ENCODE measurements around the gene AKAP6.

AKAP6 gene

GRCh38 chr14:32596390-32596789 lies 267.3 kb downstream of the AKAP6 start:
- Mint-ChIP-seq H3K4me3 (no peak overlapping the region), H3K36me3 (no peaks in the 10 kb centered on the region), H3K9me3 (no peaks in the 10 kb centered on the region), H3K27ac (no peak overlapping the region), H3K4me1 (no peaks in the 10 kb centered on the region), H3K27me3 (no peaks in the 10 kb centered on the region)
- DNase-seq (no peak), ATAC-seq (replicated peaks) (no peak)

GRCh38 chr14:32597771-32598170 lies 268.7 kb downstream of the AKAP6 start:
- Mint-ChIP-seq H3K4me3 (no peak overlapping the region), H3K4me1 (no peaks in the 10 kb centered on the region)

DNA sequence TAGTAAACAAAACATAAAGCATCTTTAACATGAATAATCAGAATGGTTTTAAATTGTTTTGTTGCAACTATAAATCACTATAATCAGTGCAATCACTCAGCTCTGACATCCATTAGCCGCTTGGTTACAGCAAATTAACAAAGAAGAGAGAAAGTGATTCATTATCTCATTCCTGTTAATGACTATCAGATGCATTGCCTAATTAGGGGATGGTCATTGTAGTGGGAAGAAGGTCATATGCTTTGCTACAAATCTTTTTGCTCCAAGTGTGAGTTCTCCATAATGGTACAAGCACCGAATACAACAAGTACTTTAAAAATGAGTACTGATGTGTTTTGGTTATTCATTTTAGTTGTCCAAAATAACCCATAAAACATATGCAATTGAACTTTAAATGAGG lies 272.0 kb downstream of the AKAP6 start:
- no peak for ATAC-seq (replicated peaks)
- H3K4me1 Mint-ChIP-seq = no peaks in the 10 kb centered on the region

More at GRCh38 chr14:32597771-32598170, 268.7 kb downstream of the AKAP6 start:
- H3K36me3 Mint-ChIP-seq = no peaks in the 10 kb centered on the region
- no peak for DNase-seq
- no peak for ATAC-seq (replicated peaks)
- H3K27ac Mint-ChIP-seq = no peak overlapping the region
- no peaks in the 10 kb centered on the region for H3K27me3 Mint-ChIP-seq
- no peaks in the 10 kb centered on the region for H3K9me3 Mint-ChIP-seq

DNA sequence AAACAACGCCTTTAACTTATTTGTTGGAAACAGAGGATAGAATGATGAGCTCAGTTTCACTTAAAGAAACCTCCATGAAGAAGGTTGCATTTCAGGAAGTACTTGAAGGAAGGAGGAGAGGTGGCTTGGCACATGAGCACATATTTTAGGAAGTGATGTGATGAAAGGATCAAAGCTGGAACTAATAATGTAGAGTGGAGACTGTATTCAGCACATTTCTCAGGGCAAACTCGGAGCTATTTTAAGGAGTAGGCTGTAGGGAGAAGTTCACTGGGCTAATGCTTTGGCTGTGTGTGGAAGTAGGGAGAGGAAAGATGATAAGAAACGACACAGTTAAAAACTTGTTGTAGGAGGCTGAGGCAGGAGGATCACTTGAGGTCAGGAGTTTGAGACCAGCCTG lies 272.8 kb downstream of the AKAP6 start:
- no peaks in the 10 kb centered on the region for H3K4me1 Mint-ChIP-seq
- H3K4me3 Mint-ChIP-seq = no peak overlapping the region
- DNase-seq (no peak), ATAC-seq (replicated peaks) (no peak)
- no peaks in the 10 kb centered on the region for H3K36me3 Mint-ChIP-seq
- no peaks in the 10 kb centered on the region for H3K27me3 Mint-ChIP-seq
- no peak overlapping the region for H3K27ac Mint-ChIP-seq
- H3K9me3 Mint-ChIP-seq = no peaks in the 10 kb centered on the region

More for the DNA sequence above, 272.0 kb downstream of the AKAP6 start:
- no peak overlapping the region for H3K4me3 Mint-ChIP-seq
- H3K36me3 Mint-ChIP-seq = no peaks in the 10 kb centered on the region
- DNase-seq = no peak
- no peaks in the 10 kb centered on the region for H3K27me3 Mint-ChIP-seq
- no peaks in the 10 kb centered on the region for H3K9me3 Mint-ChIP-seq
- H3K27ac Mint-ChIP-seq = no peak overlapping the region

- Mint-ChIP-seq H3K4me1 (no peaks in the 10 kb centered on the region), H3K9me3 (no peaks in the 10 kb centered on the region), H3K27me3 (no peaks in the 10 kb centered on the region), H3K36me3 (no peaks in the 10 kb centered on the region), H3K4me3 (no peak overlapping the region), H3K27ac (no peak overlapping the region)
- ATAC-seq (replicated peaks) = no peak
- DNase-seq = no peak
Observed at GRCh38 chr14:32602699-32603098, 273.6 kb downstream of the AKAP6 start.

DNA sequence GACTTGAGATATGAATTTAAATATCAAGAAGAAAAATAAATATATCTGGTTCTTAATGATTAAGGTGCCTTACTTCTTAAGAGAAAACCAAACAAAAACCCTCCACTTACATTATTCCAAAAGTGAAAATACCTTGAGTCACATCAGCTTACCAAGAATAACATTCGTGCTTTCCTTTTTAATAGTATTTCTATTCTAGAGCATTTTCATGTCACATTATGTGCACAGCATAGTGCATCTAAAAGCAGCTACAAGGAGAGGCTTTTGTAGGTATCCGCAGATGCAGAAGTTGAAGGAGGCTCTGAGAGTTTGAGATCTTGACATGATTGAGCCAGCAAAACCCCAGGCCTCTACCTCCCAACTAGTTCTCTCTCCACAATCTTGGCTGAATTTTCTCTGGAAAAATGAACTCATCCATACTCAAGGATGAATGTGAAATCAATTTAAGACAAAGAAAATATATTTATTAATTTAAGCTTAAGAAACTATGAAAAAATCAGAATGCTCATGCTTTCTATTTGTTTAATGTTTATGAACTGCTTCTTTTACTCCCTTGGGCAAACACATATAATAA lies 275.0 kb downstream of the AKAP6 start:
- no peaks in the 10 kb centered on the region for H3K36me3 Mint-ChIP-seq
- no peaks in the 10 kb centered on the region for H3K27me3 Mint-ChIP-seq
- no peak overlapping the region for H3K4me3 Mint-ChIP-seq
- DNase-seq (no peak), ATAC-seq (replicated peaks) (no peak)
- H3K4me1 Mint-ChIP-seq = no peaks in the 10 kb centered on the region
- H3K27ac Mint-ChIP-seq = no peak overlapping the region
- no peaks in the 10 kb centered on the region for H3K9me3 Mint-ChIP-seq

DNA sequence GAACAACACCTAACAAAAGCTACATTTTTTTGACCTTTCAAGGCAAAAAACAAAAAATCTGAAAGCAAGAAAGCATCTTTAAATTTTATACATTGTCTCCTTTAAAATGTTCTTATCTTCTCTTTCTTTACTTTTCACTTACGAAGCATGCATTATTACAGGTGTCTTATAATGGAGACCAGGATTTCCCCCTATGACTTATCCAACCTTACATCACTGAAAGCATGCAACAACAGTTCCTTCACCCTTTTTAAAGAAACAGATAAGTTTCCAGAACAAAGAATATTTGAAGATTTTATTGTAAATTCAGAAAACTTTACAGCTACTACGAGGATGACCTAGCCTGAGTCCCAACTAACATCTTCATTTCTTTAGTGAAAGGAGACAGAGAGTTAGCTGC lies 277.2 kb downstream of the AKAP6 start:
- Mint-ChIP-seq H3K27me3 (no peaks in the 10 kb centered on the region), H3K36me3 (no peaks in the 10 kb centered on the region), H3K4me3 (no peak overlapping the region), H3K9me3 (no peaks in the 10 kb centered on the region), H3K27ac (no peak overlapping the region), H3K4me1 (no peaks in the 10 kb centered on the region)
- ATAC-seq (replicated peaks) (no peak), DNase-seq (no peak)

DNA sequence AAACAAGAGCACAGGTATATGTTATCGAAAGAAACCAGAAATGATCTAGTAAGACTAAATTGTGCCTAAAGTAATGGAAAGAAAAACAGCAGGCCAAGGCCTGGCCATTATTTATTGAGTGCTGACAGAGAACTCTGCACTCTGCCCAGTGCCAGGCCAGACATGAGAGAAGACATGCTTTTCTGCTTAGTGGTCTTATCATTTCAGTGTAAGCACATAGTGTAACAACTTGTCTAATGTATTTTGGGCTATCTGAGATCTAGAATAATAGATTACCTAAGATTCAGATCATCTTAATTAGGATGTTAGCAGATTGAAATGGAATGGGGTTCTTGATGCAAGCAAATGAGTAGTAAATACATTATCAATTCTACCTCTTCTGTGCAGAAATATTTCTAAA lies 278.3 kb downstream of the AKAP6 start:
- no peaks in the 10 kb centered on the region for H3K27me3 Mint-ChIP-seq
- no peak overlapping the region for H3K4me3 Mint-ChIP-seq
- ATAC-seq (replicated peaks) = no peak
- no peaks in the 10 kb centered on the region for H3K9me3 Mint-ChIP-seq
- no peak overlapping the region for H3K27ac Mint-ChIP-seq
- DNase-seq = no peak
- H3K4me1 Mint-ChIP-seq = no peaks in the 10 kb centered on the region
- H3K36me3 Mint-ChIP-seq = no peaks in the 10 kb centered on the region

DNA sequence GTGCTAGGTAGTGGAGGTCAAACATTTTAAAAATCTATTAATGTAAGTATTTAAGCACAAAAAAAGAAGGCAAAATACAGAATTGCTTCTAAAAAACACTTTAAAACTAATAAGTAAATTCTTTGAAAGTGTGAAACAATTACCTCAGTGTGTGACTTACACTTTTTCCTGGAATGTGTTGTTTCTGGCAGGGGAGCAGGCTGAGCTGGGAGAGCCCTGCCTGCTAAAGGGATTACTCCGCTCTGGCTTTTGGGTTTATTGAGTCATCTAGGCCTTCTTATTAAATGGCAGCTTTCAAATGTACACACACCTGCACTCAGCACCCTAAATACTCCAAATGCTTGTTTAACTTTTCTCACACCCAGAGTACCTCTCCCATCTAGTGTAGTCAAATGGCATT lies 279.8 kb downstream of the AKAP6 start:
- H3K4me1 Mint-ChIP-seq = no peaks in the 10 kb centered on the region
- H3K36me3 Mint-ChIP-seq = no peaks in the 10 kb centered on the region
- no peaks in the 10 kb centered on the region for H3K27me3 Mint-ChIP-seq
- DNase-seq (no peak), ATAC-seq (replicated peaks) (no peak)
- H3K9me3 Mint-ChIP-seq = no peaks in the 10 kb centered on the region
- H3K27ac Mint-ChIP-seq = no peak overlapping the region
- H3K4me3 Mint-ChIP-seq = no peak overlapping the region

DNA sequence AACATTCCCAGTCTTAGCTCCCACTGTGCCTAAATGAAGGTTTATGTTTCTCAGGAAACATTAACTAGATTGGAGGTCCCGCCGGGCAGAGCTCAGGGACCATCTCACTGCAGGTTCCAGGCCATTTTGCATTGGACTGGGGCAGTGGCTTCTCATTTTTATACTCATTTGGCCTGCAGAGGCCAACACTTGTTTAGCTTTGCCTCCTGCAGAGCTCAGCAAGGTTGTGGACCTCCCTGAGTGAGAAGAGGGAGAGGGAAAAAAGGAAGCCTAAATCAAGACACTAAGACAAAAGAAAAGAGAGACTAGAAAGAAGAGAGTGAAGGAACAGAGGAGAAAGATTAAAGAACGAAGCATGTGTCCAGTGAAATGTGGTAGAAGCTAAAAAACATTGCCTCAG lies 280.3 kb downstream of the AKAP6 start:
- H3K27ac Mint-ChIP-seq = no peak overlapping the region
- no peaks in the 10 kb centered on the region for H3K9me3 Mint-ChIP-seq
- no peak overlapping the region for H3K4me3 Mint-ChIP-seq
- no peaks in the 10 kb centered on the region for H3K27me3 Mint-ChIP-seq
- H3K4me1 Mint-ChIP-seq = no peaks in the 10 kb centered on the region
- DNase-seq = no peak
- ATAC-seq (replicated peaks) = no peak
- no peaks in the 10 kb centered on the region for H3K36me3 Mint-ChIP-seq

DNA sequence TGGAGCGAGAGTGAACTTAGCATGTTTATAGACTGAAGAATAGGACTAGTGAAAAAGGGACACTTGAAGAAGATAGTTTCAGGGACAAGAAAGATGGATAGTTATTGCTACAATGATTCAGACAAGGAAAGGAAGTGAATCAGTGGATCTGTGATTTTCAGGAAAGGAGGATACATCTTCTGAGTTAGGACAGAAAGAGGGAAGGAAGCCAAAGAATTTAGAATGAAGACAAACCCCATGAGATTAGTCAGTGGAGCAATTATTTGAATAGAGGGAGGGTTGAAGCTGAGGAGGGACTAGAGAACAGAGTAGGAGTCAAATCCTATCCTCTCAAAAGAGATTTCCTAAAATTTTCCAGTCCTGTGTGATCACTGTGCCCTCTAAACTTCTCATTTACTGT lies 282.7 kb downstream of the AKAP6 start:
- no peaks in the 10 kb centered on the region for H3K4me1 Mint-ChIP-seq
- H3K27me3 Mint-ChIP-seq = no peaks in the 10 kb centered on the region
- H3K27ac Mint-ChIP-seq = no peak overlapping the region
- no peaks in the 10 kb centered on the region for H3K36me3 Mint-ChIP-seq
- peaks cover 0 to 3% of the 10 kb centered on the region in 2 donors for H3K9me3 Mint-ChIP-seq
- ATAC-seq (replicated peaks) = no peak
- H3K4me3 Mint-ChIP-seq = no peak overlapping the region
- no peak for DNase-seq

DNA sequence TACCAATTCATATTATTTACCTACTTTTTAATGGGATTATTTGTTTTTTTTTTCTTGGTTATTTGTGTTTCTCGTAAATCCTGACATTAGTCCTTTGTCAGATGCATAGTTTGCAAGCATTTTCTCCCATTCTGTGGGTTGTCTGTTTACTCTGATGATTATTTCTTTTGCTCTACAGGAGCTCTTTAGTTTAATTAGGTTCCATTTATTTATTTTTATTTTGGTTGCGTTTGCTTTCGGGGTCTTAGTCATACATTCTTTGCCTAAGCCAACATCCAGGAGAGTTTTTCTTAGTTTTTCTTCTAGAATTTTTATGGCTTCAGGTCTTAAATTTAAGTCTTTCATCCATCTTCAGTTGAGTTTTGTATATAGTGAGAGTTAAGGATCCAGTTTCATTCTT lies 289.9 kb downstream of the AKAP6 start:
- no peak overlapping the region for H3K27ac Mint-ChIP-seq
- H3K27me3 Mint-ChIP-seq = no peaks in the 10 kb centered on the region
- no peak for ATAC-seq (replicated peaks)
- H3K9me3 Mint-ChIP-seq = peaks cover 7 to 15% of the 10 kb centered on the region in 2 donors
- no peak overlapping the region for H3K4me3 Mint-ChIP-seq
- peaks cover 4 to 6% of the 10 kb centered on the region in 2 donors for H3K36me3 Mint-ChIP-seq
- peaks cover 2 to 5% of the 10 kb centered on the region in 2 donors for H3K4me1 Mint-ChIP-seq
- DNase-seq = no peak

DNA sequence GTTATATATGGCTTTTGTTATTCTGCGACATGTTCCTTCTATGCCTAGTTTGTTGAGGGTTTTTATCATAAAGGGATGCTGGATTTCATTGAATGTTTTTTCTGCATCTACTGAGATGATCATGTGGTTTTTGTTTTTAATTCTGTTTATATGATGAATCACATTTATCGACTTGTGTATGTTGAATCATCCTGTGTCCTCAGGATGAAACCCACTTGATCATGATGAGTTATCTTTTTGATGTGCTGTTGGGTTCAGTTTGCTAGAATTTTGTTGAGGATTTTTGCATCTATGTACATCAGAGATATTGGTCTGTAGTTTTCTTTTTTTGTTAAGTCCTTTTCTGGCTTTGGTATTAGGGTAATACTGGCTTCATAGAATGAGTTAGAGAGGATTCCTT lies 291.2 kb downstream of the AKAP6 start:
- Mint-ChIP-seq H3K4me1 (peaks cover 2 to 5% of the 10 kb centered on the region in 2 donors), H3K4me3 (no peak overlapping the region), H3K36me3 (peaks cover 4 to 6% of the 10 kb centered on the region in 2 donors), H3K27ac (no peak overlapping the region), H3K9me3 (peaks cover 7 to 15% of the 10 kb centered on the region in 2 donors), H3K27me3 (no peaks in the 10 kb centered on the region)
- no peak for ATAC-seq (replicated peaks)
- DNase-seq = no peak

DNA sequence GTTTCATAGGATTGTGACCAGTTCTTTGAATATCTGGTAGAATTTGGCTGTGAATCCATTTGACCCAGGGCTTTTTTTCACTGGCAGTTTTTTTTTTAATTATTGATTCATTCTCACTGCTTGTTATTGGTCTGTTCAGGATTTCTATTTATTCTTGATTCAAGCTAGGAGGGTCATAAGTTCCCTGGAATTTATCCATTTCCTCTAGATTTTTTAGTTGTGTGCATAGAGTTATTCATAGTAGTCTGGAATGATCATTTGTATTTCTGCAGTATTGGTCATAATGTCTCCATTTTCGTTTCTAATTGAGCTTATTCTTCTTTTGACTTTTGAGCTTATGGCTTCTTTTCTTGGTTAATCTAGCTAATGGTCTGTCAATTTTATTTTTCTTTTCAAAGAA lies 291.6 kb downstream of the AKAP6 start:
- no peak for DNase-seq
- Mint-ChIP-seq H3K4me3 (no peak overlapping the region), H3K27me3 (no peaks in the 10 kb centered on the region), H3K27ac (no peak overlapping the region), H3K4me1 (peaks cover 2 to 5% of the 10 kb centered on the region in 2 donors), H3K36me3 (peaks cover 4 to 6% of the 10 kb centered on the region in 2 donors), H3K9me3 (peaks cover 7 to 15% of the 10 kb centered on the region in 2 donors)
- no peak for ATAC-seq (replicated peaks)

GRCh38 chr14:32621585-32621984 lies 292.5 kb downstream of the AKAP6 start:
- Mint-ChIP-seq H3K27me3 (no peaks in the 10 kb centered on the region), H3K9me3 (peaks cover 4 to 17% of the 10 kb centered on the region in 2 donors), H3K27ac (no peak overlapping the region), H3K4me3 (no peak overlapping the region), H3K4me1 (peaks cover 2 to 5% of the 10 kb centered on the region in 2 donors), H3K36me3 (peaks cover 4 to 6% of the 10 kb centered on the region in 2 donors)
- DNase-seq = no peak
- ATAC-seq (replicated peaks) = no peak

- H3K4me1 Mint-ChIP-seq = peaks cover 2 to 5% of the 10 kb centered on the region in 2 donors
- no peak overlapping the region for H3K27ac Mint-ChIP-seq
- no peaks in the 10 kb centered on the region for H3K27me3 Mint-ChIP-seq
- peaks cover 4 to 6% of the 10 kb centered on the region in 2 donors for H3K36me3 Mint-ChIP-seq
- DNase-seq = no peak
- no peak overlapping the region for H3K4me3 Mint-ChIP-seq
- H3K9me3 Mint-ChIP-seq = peaks cover 2 to 13% of the 10 kb centered on the region in 2 donors
- ATAC-seq (replicated peaks) = peak; percentile 34 to 42
Observed at GRCh38 chr14:32622742-32623141, 293.6 kb downstream of the AKAP6 start.

Data from stimulated activated naive B cell treated with anti-CD40 and anti-IgM and Interleukin-4, amounts not matched to agents 10 μg/mL and 1 μg/mL and 100 μg/mL, for 72 hours (primary cell).